IMR-90 (cell line): ENCODE data around the gene SMIM12. TPM values are rescaled to one million over a fixed set of nuclear protein-coding genes. Genes with fewer than 3 reads are reported as not detected.

Experiments
- ATAC-seq: fragments of 200-7000 bp; cut with Tn5 transposase; 2 replicates; pipeline ENCODE4 v1.9.1; 2020; ENCODE audit warnings: low read depth, mild to moderate bottlenecking, moderate library complexity
- BruUV-seq: library from RNA; stranded (reverse); fragments of 400-500 nt; replicated peaks from 2 replicates; lab custom pipeline; 2021; lab: Mats Ljungman, UMichigan
- CTCF ChIA-PET: fragments of 300-600 bp; formaldehyde crosslinking; extraction: SDS; loops from one replicate; lab custom pipeline; 2021; ENCODE audit warnings: antibody characterized with exemption; lab: Yijun Ruan, JAX
- POLR2A ChIA-PET: fragments of 300-600 bp; sonication (Branson Sonifier 250); formaldehyde crosslinking; loops from one replicate; lab custom pipeline; 2022; ENCODE audit warnings: antibody characterized with exemption; ENCODE audit not compliant: unreplicated experiment; lab: Charles Lee
- DNase-seq: peaks from one replicate; pipeline ENCODE4 v3.0.0; 2013
- H2AFZ ChIP-seq: replicated peaks from 2 replicates; pipeline ENCODE3; 2013; ENCODE audit warnings: low read length, mild to moderate bottlenecking; ENCODE audit not compliant: poor library complexity
- H2AK5ac ChIP-seq: 2 replicates; pipeline ENCODE4 v1.6.1; 2013; ENCODE audit warnings: low read depth, low read length, inconsistent platforms
- H2AK9ac ChIP-seq: replicated peaks from 2 replicates; pipeline ENCODE3; 2013; ENCODE audit warnings: mild to moderate bottlenecking, low read depth, low read length, moderate library complexity; ENCODE audit not compliant: poor library complexity
- H2BK120ac ChIP-seq: 2 replicates; pipeline ENCODE4 v1.6.1; 2013; ENCODE audit warnings: low read depth, low read length, inconsistent platforms
- H2BK15ac ChIP-seq: 3 replicates; pipeline ENCODE4 v1.6.1; 2013; ENCODE audit warnings: low read depth, low read length, inconsistent platforms
- H2BK20ac ChIP-seq: 2 replicates; pipeline ENCODE4 v1.6.1; 2013; ENCODE audit warnings: low read depth, mild to moderate bottlenecking, inconsistent platforms, low read length, moderate library complexity
- H2BK5ac ChIP-seq: 2 replicates; pipeline ENCODE4 v1.6.1; 2013; ENCODE audit warnings: mild to moderate bottlenecking, low read depth, low read length, inconsistent platforms; ENCODE audit not compliant: poor library complexity, severe bottlenecking
- H3K14ac ChIP-seq: replicated peaks from 2 replicates; pipeline ENCODE4 v1.6.1; 2013; ENCODE audit warnings: low read depth, low read length, inconsistent platforms
- H3K18ac ChIP-seq: 2 replicates; pipeline ENCODE4 v1.6.1; 2013; ENCODE audit warnings: low read depth, low read length, control low read depth
- H3K23ac ChIP-seq: 2 replicates; pipeline ENCODE4 v1.6.1; 2013; ENCODE audit warnings: low read depth, low read length, inconsistent platforms
- H3K27ac ChIP-seq: 2 replicates; pipeline ENCODE4 v1.5.1; 2013; ENCODE audit warnings: mild to moderate bottlenecking, control low read depth, low read length; ENCODE audit not compliant: insufficient read depth
- H3K27me3 ChIP-seq: 2 replicates; pipeline ENCODE4 v1.6.1; 2013; ENCODE audit warnings: low read length; ENCODE audit not compliant: control insufficient read depth, insufficient read depth
- H3K36me3 ChIP-seq: 2 replicates; pipeline ENCODE4 v1.6.1; 2013; ENCODE audit warnings: low read length, mixed read lengths; ENCODE audit not compliant: control insufficient read depth, insufficient read depth
- H3K4ac ChIP-seq: 2 replicates; pipeline ENCODE4 v1.6.1; 2013; ENCODE audit warnings: low read depth, low read length, inconsistent platforms
- H3K4me1 ChIP-seq: 2 replicates; pipeline ENCODE4 v1.6.1; 2013; ENCODE audit warnings: low read length, mixed read lengths; ENCODE audit not compliant: control insufficient read depth, insufficient read depth
- H3K4me2 ChIP-seq: 2 replicates; pipeline ENCODE4 v1.6.1; 2013; ENCODE audit warnings: low read depth, mild to moderate bottlenecking, control low read depth, low read length, moderate library complexity
- H3K4me3 ChIP-seq: 2 replicates; pipeline ENCODE4 v1.5.1; 2013; ENCODE audit warnings: low read depth, mild to moderate bottlenecking, control low read depth, low read length, moderate library complexity; ENCODE audit not compliant: insufficient read depth
- H3K56ac ChIP-seq: 2 replicates; pipeline ENCODE4 v1.6.1; 2013; ENCODE audit warnings: low read length, inconsistent platforms; ENCODE audit not compliant: insufficient read depth; ENCODE audit errors: extremely low read depth
- H3K79me1 ChIP-seq, 2 experiments: 2 replicates each; pipeline ENCODE4 v1.6.1; 2013; ENCODE audit warnings: low read length in 2 of 2, inconsistent platforms in 1 of 2, low read depth in 1 of 2
- H3K9ac ChIP-seq: 2 replicates; pipeline ENCODE4 v1.6.1; 2013; ENCODE audit warnings: low read depth, low read length, control low read depth
- H3K9me1 ChIP-seq: 2 replicates; pipeline ENCODE4 v1.6.1; 2013; ENCODE audit warnings: low read length, inconsistent platforms; ENCODE audit not compliant: insufficient read depth
- H3K9me3 ChIP-seq: 2 replicates; pipeline ENCODE4 v1.6.1; 2013; ENCODE audit warnings: low read length; ENCODE audit not compliant: control insufficient read depth, insufficient read depth
- H4K20me1 ChIP-seq: 2 replicates; pipeline ENCODE4 v1.6.1; 2013; ENCODE audit warnings: low read length, inconsistent platforms; ENCODE audit not compliant: insufficient read depth
- H4K5ac ChIP-seq: 2 replicates; pipeline ENCODE4 v1.6.1; 2013; ENCODE audit warnings: mild to moderate bottlenecking, low read depth, low read length, control low read depth
- H4K8ac ChIP-seq, 2 experiments: 2 replicates each; pipeline ENCODE4 v1.6.1; 2013; ENCODE audit warnings: low read depth in 2 of 2, low read length in 2 of 2, control low read depth in 1 of 2, inconsistent platforms in 1 of 2
- H4K91ac ChIP-seq: 2 replicates; pipeline ENCODE4 v1.6.1; 2013; ENCODE audit warnings: low read depth, low read length, inconsistent platforms; ENCODE audit not compliant: insufficient read depth
- MAFK ChIP-seq: IDR thresholded peaks from 2 replicates; pipeline ENCODE4 v1.6.1; 2012; ENCODE audit warnings: low read depth, low read length, improper control_type of control experiment
- MAZ ChIP-seq: IDR thresholded peaks from 2 replicates; pipeline ENCODE4 v1.6.1; 2012; ENCODE audit warnings: low read depth, mild to moderate bottlenecking, low read length, improper control_type of control experiment, moderate library complexity, borderline replicate concordance
- POLR2A ChIP-seq: IDR thresholded peaks from 2 replicates; pipeline ENCODE4 v1.6.1; 2012; ENCODE audit warnings: mild to moderate bottlenecking, low read depth, low read length
- RFX5 ChIP-seq: IDR thresholded peaks from 2 replicates; pipeline ENCODE4 v1.8.0; 2012; ENCODE audit warnings: low read depth, mild to moderate bottlenecking, low read length, moderate library complexity
- SMC3 ChIP-seq: fragments of 150-350 bp; IDR thresholded peaks from 2 replicates; pipeline ENCODE4 v1.6.1; 2016; ENCODE audit warnings: low read depth, mild to moderate bottlenecking, antibody characterized with exemption, low read length, moderate library complexity
- WGBS, 2 experiments: methylation state at CpG; one replicate each; pipeline versions ENCODE4 v1.1.5 to v1.1.7; 2013; ENCODE audit warnings: missing lambda C conversion rate in 2 of 2; ENCODE audit not compliant: insufficient read length in 1 of 2; ENCODE audit errors: extremely low coverage in 2 of 2; 5-methylcytosine and 5-hydroxymethylcytosine counted together
- dilution Hi-C: fragments of 300-500 bp; cut with HindIII; formaldehyde crosslinking; loops from one replicate; pipeline ENCODE4 v1.14.3; 2018; ENCODE audit warnings: low sequenced_read_pairs; ENCODE audit not compliant: unreplicated experiment
- in situ Hi-C: fragments of 300-500 bp; cut with MboI; formaldehyde crosslinking; loops from 3 replicates; pipeline ENCODE4 v1.14.3; 2019; ENCODE audit warnings: low sequenced_read_pairs, inconsistent platforms, mixed read lengths
- intact Hi-C: fragments of 100-400 bp; cut with micrococcal nuclease; formaldehyde crosslinking; loops from 2 replicates; pipeline ENCODE4 v1.10.0; 2022
- polyA plus RNA-seq, 3 experiments: library from polyadenylated mRNA; depleted of rRNA; stranded (reverse); fragments of >200 nt; gene quantifications; 2 replicates each; pipeline ENCODE4 v1.2.3, GENCODE V29; 2012; ENCODE audit warnings: low replicate concordance in 1 of 3
- total RNA-seq: library from RNA; depleted of rRNA; stranded (reverse); fragments of >200 nt; gene quantifications from 2 replicates; pipeline ENCODE4 v1.2.3, GENCODE V29; 2012

The SMIM12 gene
- total and polyA plus RNA-seq, 2 of the 4 experiments (the other 2 are of a cell fraction), result 31.9 to 44.4 TPM

DNA sequence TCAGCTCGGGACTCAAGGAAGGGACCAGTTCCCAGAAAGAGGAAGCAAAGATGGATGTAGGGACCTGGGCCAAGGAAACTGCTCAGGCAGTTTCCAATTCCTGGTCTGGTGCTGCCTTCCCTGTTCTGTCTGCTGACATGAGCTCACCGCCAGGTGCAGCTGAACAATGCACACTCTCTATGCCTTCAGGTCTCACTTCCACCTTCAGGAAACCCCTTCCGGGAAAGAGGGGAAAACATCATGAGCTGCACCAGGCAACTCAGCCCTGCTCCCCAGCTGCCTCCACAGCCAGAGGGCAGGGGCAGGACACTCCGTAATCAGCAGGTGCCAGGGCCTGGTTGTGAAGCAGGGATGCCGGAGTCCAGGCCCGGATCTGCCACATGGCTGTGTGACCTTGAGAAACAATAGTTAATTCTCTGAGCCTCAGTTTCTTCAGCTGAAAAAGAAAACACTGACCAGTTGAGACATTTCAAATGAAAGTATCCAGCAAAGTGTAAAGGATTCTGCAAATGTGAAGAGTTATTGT lies 27.8 kb downstream of the SMIM12 start:
- ATAC-seq (no peak), DNase-seq (no peak)
- Histone ChIP-seq H3K56ac (no peak overlapping the region), H2AK5ac (no peak overlapping the region), H3K4ac (no peak overlapping the region), H4K5ac (no peak overlapping the region), H4K20me1 (no peaks in the 10 kb centered on the region), H2AFZ (no peak overlapping the region), H3K9ac (no peak overlapping the region), H2BK5ac (no peak overlapping the region), H3K27ac (no peak overlapping the region), H3K14ac (no peak overlapping the region), H2BK120ac (no peak overlapping the region), H2AK9ac (no peak overlapping the region), H4K91ac (no peak overlapping the region), H2BK20ac (no peak overlapping the region), H3K9me1 (peaks cover 2% of the 10 kb centered on the region; the same call in 1 of the 2 replicates), H3K27me3 (no peaks in the 10 kb centered on the region), H3K18ac (no peak overlapping the region), H3K36me3 (no peaks in the 10 kb centered on the region), H3K4me2 (no peak overlapping the region), H3K4me1 (peaks cover 4% of the 10 kb centered on the region), H3K9me3 (no peaks in the 10 kb centered on the region), H3K23ac (no peak overlapping the region), H4K8ac (no peak overlapping the region), H2BK15ac (no peak overlapping the region), H3K79me1 (no peaks in the 10 kb centered on the region), H3K4me3 (no peak overlapping the region)
- 100% methylated on average over 1 of the region's 6 CpGs; no CpG with 5 or more reads in 1 of the 2 experiments for WGBS, 2 experiments
- in situ Hi-C loops (no loop called here), intact Hi-C loops (no loop called here), dilution Hi-C loops (no loop called here)
- TF ChIP-seq POLR2A (no peak), MAZ (no peak), SMC3 (no peak), RFX5 (no peak), MAFK (no peak)
- ChIA-PET CTCF (interaction anchor here (1.0 kb wide), 1 partner anchor 18 kb away, joined by 3 read pairs; no protein-coding TSS in a partner anchor), POLR2A (no interaction called here)
- BruUV-seq, result no TSS peak
